GM12878 (cell line): ENCODE measurements around the gene EVA1A. TPM values are rescaled to one million over a fixed set of nuclear protein-coding genes. Genes with fewer than 3 reads are reported as not detected.

ENCODE experiments used
- ATAC-seq: fragments of 200-7000 bp; cut with Tn5 transposase; 3 replicates; pipeline ENCODE4 v1.9.1; 2020; ENCODE audit warnings: mild to moderate bottlenecking, moderate library complexity
- BruUV-seq: library from RNA; stranded (reverse); fragments of 400-500 nt; replicated peaks from 2 replicates; lab custom pipeline; 2021; lab: Mats Ljungman, UMichigan
- CTCF ChIA-PET: fragments of 300-600 bp; sonication (Branson Sonifier 250); formaldehyde crosslinking; extraction: SDS; loops from one replicate; lab custom pipeline; 2021; ENCODE audit warnings: inconsistent platforms; lab: Yijun Ruan, JAX
- POLR2A ChIA-PET: fragments of 350-600 bp; formaldehyde crosslinking; extraction: SDS; loops from one replicate; lab custom pipeline; 2021; ENCODE audit warnings: inconsistent platforms; lab: Charles Lee
- RAD21 ChIA-PET: fragments of 300-600 bp; sonication (Branson Sonifier 250); formaldehyde crosslinking; loops from one replicate; lab custom pipeline; 2023; ENCODE audit warnings: antibody characterized with exemption; ENCODE audit not compliant: unreplicated experiment; lab: Charles Lee
- SMC1A ChIA-PET: fragments of 300-600 bp; sonication (Branson Sonifier 250); formaldehyde crosslinking; loops from one replicate; lab custom pipeline; 2023; ENCODE audit not compliant: unreplicated experiment, uncharacterized antibody; lab: Charles Lee
- DNase-seq: peaks from one replicate; pipeline ENCODE4 v3.0.0-alpha.2; 2011; ENCODE audit warnings: low read depth, low spot score
- FAIRE-seq: peaks from 3 replicates; lab custom pipeline; 2011; peaks lifted over from hg19 to GRCh38; lab: Jason Lieb, UNC
- H2AFZ ChIP-seq: 2 replicates; pipeline ENCODE4 v1.6.0; 2011; ENCODE audit warnings: low read depth, low read length, control low read depth; ENCODE audit not compliant: control insufficient read depth
- H3K27ac ChIP-seq: 2 replicates; pipeline ENCODE4 v1.5.1; 2011; ENCODE audit warnings: control low read depth; ENCODE audit not compliant: control insufficient read depth, insufficient read depth
- H3K27me3 ChIP-seq, 2 experiments: replicated peaks in 1 of 2; 2 replicates each; pipeline versions ENCODE4 v1.6.0 to v1.6.1; 2011; ENCODE audit warnings: low read length in 1 of 2; ENCODE audit not compliant: control insufficient read depth in 2 of 2, insufficient read depth in 2 of 2
- H3K36me3 ChIP-seq, 2 experiments: 2 replicates each; pipeline ENCODE4 v1.5.1; 2011; ENCODE audit warnings: low read length in 1 of 2; ENCODE audit not compliant: control insufficient read depth in 2 of 2, insufficient read depth in 2 of 2
- H3K4me1 ChIP-seq: 2 replicates; pipeline ENCODE4 v1.6.1; 2011; ENCODE audit warnings: mild to moderate bottlenecking, low read length, moderate library complexity, mixed read lengths; ENCODE audit not compliant: control insufficient read depth, insufficient read depth
- H3K4me2 ChIP-seq: 2 replicates; pipeline ENCODE4 v1.6.0; 2011; ENCODE audit warnings: control low read depth; ENCODE audit not compliant: control insufficient read depth, insufficient read depth
- H3K4me3 ChIP-seq: fragments of 200-600 bp; sonication (generic); 2 replicates; pipeline ENCODE4 v1.5.1; 2016
- H3K79me2 ChIP-seq: 2 replicates; pipeline ENCODE4 v1.6.0; 2011; ENCODE audit warnings: low read length; ENCODE audit not compliant: control insufficient read depth, insufficient read depth
- H3K9ac ChIP-seq: 2 replicates; pipeline ENCODE4 v1.8.0; 2011; ENCODE audit warnings: low read length, control low read depth, mixed read lengths; ENCODE audit not compliant: control insufficient read depth, insufficient read depth
- H3K9me3 ChIP-seq: replicated peaks from 3 replicates; pipeline ENCODE4 v1.5.1; 2011; ENCODE audit warnings: mild to moderate bottlenecking, low read length; ENCODE audit not compliant: control insufficient read depth, insufficient read depth
- H4K20me1 ChIP-seq: 2 replicates; pipeline ENCODE4 v1.6.0; 2011; ENCODE audit not compliant: control insufficient read depth, insufficient read depth
- BACH1 ChIP-seq: fragments of 450-650 bp; IDR thresholded peaks from 2 replicates; pipeline ENCODE4 v1.6.1; 2017; ENCODE audit warnings: mild to moderate bottlenecking, borderline replicate concordance
- BRCA1 ChIP-seq: IDR thresholded peaks from 2 replicates; pipeline ENCODE4 v1.6.1; 2011; ENCODE audit warnings: low read depth, low read length, improper control_type of control experiment
- E4F1 ChIP-seq: fragments of 450-650 bp; IDR thresholded peaks from 2 replicates; pipeline ENCODE4 v1.6.1; 2018; ENCODE audit warnings: borderline replicate concordance, mild to moderate bottlenecking; ENCODE audit not compliant: partially characterized antibody
- PAX5 ChIP-seq: IDR thresholded peaks from 2 replicates; pipeline ENCODE4 v1.6.1; 2011; ENCODE audit warnings: low read depth, low read length, borderline replicate concordance
- SIN3A ChIP-seq: IDR thresholded peaks from 2 replicates; pipeline ENCODE4 v1.6.1; 2012; ENCODE audit warnings: low read depth, low read length, improper control_type of control experiment
- SPI1 ChIP-seq: IDR thresholded peaks from 2 replicates; pipeline ENCODE4 v1.6.1; 2011; ENCODE audit warnings: low read depth, mild to moderate bottlenecking, low read length, moderate library complexity, borderline replicate concordance; ENCODE audit not compliant: insufficient read depth
- TARDBP ChIP-seq: IDR thresholded peaks from 2 replicates; pipeline ENCODE4 v1.6.1; 2016; ENCODE audit warnings: borderline replicate concordance
- YBX1 ChIP-seq: fragments of 450-650 bp; IDR thresholded peaks from 2 replicates; pipeline ENCODE4 v1.6.1; 2016; ENCODE audit warnings: antibody characterized with exemption
- ZBTB4 ChIP-seq: fragments of 450-650 bp; formaldehyde crosslinking; IDR thresholded peaks from 2 replicates; pipeline ENCODE4 v1.4.0; 2022; ENCODE audit warnings: mild to moderate bottlenecking, moderate library complexity
- ZNF687 ChIP-seq: fragments of 450-650 bp; IDR thresholded peaks from 2 replicates; pipeline ENCODE4 v1.6.1; 2017; ENCODE audit warnings: mild to moderate bottlenecking, moderate library complexity
- WGBS: methylation state at CpG from one replicate; pipeline ENCODE4 v1.1.6; 2016; ENCODE audit warnings: low lambda C conversion rate; ENCODE audit not compliant: insufficient replicate concordance, insufficient coverage; ENCODE audit errors: missing lambda C conversion rate; 5-methylcytosine and 5-hydroxymethylcytosine counted together
- in situ Hi-C: fragments of 300-500 bp; cut with MboI; formaldehyde crosslinking; loops from 9 replicates; pipeline ENCODE4 v1.14.3; 2018; ENCODE audit warnings: mixed read lengths
- intact Hi-C: fragments of 100-400 bp; cut with micrococcal nuclease; formaldehyde crosslinking; loops from one replicate; pipeline ENCODE4 v1.14.2; 2022; ENCODE audit not compliant: unreplicated experiment
- polyA plus RNA-seq, 11 experiments: library from polyadenylated mRNA; depleted of rRNA in 4 of 11; unstranded in 6 of 11; stranded (reverse) in 5 of 11; fragments of >200 nt; fragmentation: Nextera tagmentation in 4 of 11; fragmentation: Illumina TruSeq in 1 of 11; extraction: Ambion mirVana in 4 of 11; extraction: Trizol in 1 of 11; gene quantifications; 1 replicate in 1 of 11; 2 replicates in 10 of 11; pipeline versions ENCODE4 v1.2.1 to v1.2.3, GENCODE V29; 2011 to 2016; ENCODE audit warnings: inconsistent platforms in 2 of 11, missing spikeins in 2 of 11, low read depth in 1 of 11
- total RNA-seq, 4 experiments: library from RNA; depleted of rRNA in 3 of 4; stranded (reverse); fragments of >200 nt in 3 of 4; fragmentation: Illumina TruSeq in 1 of 4; extraction: Trizol in 1 of 4; gene quantifications; 2 replicates each; pipeline versions ENCODE4 v1.2.1 to v1.2.3, GENCODE V29; 2013 to 2021

The EVA1A gene
- total and polyA plus RNA-seq, 10 of the 15 experiments (the other 5 are each of a cell fraction or from before 2014, with no cell fraction given) = 0.13 to 1.0 (median 0.34) TPM; not detected in 5

GRCh38 chr2:75560768-75561565 lies at the start of gene EVA1A (continued):
- TF ChIP-seq ZBTB4 = no peak

GRCh38 chr2:75609937-75610508 lies 49.3 kb upstream of the EVA1A start:
- intact Hi-C loops = loop anchor here (1.0 to 5.0 kb wide), 6 partner anchors 146 to 693 kb away; no protein-coding TSS in a partner anchor
- no peak overlapping the region for H2AFZ ChIP-seq
- H3K4me1 ChIP-seq = 0 out of 2 replicates have a peak, but pooled peaks cover 2% of the 10 kb centered on the region
- DNase-seq (no peak), FAIRE-seq (no peak), ATAC-seq (no peak)
- no peak overlapping the region for H3K4me3 ChIP-seq
- in situ Hi-C loops = loop anchor here (5.0 to 10.0 kb wide), 4 partner anchors 143 to 915 kb away; no protein-coding TSS in a partner anchor
- ChIA-PET POLR2A (interaction anchor here (0.7 kb wide), 1 partner anchor 702 kb away, joined by 3 read pairs; no protein-coding TSS in a partner anchor), SMC1A (interaction anchor here (0.6 to 3.1 kb wide), 13 partner anchors 11 to 691 kb away, joined by 3 to 19 read pairs (median 4); partner anchors contain the start of gene TACR1), RAD21 (interaction anchor here (0.8 to 2.1 kb wide), 3 partner anchors 205 to 555 kb away, joined by 3 to 8 read pairs (median 3); no protein-coding TSS in a partner anchor), CTCF (interaction anchor here (0.7 to 3.6 kb wide), 19 partner anchors 10 to 694 kb away, joined by 3 to 76 read pairs (median 6); partner anchors contain the start of gene TACR1)
- no peaks in the 10 kb centered on the region for H3K27me3 ChIP-seq
- H3K79me2 ChIP-seq = no peaks in the 10 kb centered on the region
- no peak overlapping the region for H3K4me2 ChIP-seq
- BruUV-seq = no TSS peak
- H3K9ac ChIP-seq = no peak overlapping the region
- H3K27ac ChIP-seq = no peak overlapping the region
- WGBS = 6% methylated on average over 7 of the region's 7 CpGs
- no peaks in the 10 kb centered on the region for H3K36me3 ChIP-seq
- no peaks in the 10 kb centered on the region for H4K20me1 ChIP-seq
- no peaks in the 10 kb centered on the region for H3K9me3 ChIP-seq
- TF ChIP-seq YBX1 (no peak), SIN3A (no peak), E4F1 (no peak), BACH1 (no peak), TARDBP (no peak), PAX5 (no peak), ZNF687 (no peak), BRCA1 (no peak), SPI1 (no peak)
